ENCODE measurements around the gene SMOC2.
"Not testable (repeated sequence)": the region's sequence is repeated elsewhere in the genome, so short reads cannot be mapped to it uniquely, and the experiment has no call there.

Gene SMOC2

DNA sequence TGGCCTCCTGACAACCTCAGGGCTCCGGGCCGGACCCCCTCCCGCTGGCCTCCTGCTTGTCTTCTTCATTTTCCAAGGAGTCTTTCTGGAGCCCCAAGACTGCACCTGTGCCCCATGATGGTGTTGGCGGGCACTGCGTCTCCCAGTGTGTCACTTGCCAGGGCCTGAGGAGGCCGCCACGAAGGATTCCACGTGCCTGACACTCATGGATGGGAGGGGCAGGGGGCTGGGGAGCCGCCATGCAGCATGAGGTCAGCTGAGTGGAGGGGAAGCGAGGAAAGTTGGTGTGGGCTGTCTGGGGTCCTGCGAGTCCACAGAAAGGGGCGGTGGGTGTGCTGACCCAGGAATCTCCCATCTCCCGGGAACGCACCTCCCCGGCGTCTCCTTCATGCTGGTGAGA, 165.7 kb downstream of the SMOC2 start:
- no peak for DNase-seq (ENCODE audit: low spot score)

DNA sequence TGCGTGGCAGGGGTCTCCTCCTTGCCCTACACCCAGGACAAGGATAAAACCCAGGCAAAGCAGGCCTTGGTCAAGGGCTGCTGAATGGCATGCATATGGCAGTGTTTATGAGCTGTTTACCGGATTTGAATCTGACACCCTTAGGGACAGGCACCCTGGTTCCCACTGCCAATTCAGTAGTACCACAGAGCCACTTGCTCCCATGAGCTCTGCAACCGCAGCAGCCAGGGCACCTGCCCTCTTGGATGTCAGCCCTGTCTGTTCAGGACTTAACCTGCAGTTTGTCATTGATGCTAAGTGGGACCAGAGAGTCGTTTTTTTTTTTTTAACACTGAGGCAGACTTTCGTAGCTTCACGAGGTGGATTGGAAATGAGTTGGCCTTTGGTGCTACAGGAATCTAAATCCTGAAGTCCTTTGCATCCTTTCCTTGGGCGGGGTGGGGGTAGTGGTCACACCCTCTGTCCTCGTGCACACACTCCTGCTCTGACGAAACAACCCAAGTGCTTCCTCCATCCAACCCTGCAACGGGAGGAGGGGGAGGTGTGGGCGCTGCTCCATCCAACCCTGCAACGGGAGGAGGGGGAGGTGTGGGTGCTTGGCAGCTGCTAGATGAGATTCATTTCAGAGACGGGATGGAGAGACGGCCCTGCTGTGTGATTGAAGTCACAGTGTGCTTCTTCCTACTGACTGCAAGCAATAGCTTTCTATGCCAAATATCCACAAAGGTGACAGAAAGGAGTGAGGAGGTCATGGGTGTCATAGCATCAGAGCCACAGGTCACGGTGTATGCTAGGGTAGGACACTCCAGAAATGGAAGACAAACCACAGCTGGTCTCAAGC, 166.5 kb downstream of the SMOC2 start:
- DNase-seq (ENCODE audit: low spot score) = no peak

DNA sequence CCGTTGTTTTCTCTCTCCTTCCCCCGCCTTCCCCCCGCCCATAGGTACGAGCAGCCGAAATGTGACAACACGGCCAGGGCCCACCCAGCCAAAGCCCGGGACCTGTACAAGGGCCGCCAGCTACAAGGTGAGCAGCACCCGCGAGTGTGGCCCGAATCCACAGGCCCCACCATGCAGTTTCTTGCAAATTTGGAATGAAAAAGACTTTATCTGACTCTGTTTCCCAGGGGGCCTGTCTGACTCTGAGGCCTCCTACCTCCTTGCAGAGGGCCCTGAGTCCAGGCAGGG, 167.1 kb downstream of the SMOC2 start:
- no peak for DNase-seq (ENCODE audit: low spot score)

DNA sequence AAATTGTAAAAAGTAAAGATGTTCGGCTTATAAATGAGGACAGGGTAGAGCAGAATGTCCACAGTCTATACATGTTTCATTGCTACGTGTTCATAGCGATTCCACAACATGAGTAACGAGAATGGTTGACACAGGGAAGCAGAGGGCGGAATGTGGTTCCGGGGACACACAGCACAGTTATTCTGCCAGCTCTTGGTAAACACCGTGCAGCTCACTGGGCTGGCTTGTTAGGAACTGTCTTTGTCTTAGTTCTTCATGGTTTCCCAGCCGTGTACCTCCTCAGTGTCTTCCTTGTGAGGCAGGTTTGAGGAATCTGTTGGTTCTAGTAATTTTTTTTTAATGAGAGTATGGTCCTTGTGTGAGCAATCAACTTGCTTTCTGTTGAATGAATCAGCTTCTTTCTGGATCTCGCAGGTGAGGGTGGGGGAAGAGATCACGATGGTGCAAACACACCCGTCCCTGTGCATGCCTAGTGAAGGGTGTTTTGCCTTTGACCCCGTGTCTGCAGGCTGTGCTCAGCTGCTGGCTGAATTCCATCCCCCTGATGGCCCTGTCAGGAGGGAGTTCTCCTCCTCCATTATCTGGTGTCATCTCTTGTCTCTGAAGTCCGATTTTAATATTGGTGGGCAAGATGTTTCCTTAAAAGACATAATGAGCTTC, 168.2 kb downstream of the SMOC2 start:
- DNase-seq (ENCODE audit: low spot score) = no peak

DNA sequence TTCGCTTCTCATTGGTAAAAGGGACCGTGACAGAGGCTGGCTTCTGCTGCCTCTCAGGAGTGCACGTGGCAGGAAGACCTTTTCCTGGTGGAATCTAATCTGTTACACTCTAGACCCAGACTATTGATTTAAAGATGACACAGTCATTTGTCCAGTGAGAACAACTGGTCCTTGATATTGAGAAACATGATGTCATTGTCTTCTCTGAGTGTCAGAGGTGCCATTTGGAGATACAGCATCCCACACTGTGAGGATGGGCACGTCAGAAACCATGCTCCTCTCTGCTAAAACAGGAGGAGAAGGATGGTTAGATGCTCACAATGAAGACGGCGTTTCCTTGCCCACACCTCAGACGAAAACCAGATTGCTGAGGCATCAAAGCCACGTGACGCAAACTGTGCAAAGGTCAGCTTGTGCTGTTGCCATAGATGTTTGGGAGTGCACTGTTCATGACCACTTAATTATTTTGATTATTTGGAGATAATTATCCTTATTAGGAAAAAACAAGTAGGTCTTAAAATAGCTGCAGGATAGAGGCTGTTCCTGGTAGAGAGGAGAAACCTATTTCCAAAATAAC, 169.0 kb downstream of the SMOC2 start:
- no peak for DNase-seq (ENCODE audit: low spot score)

DNA sequence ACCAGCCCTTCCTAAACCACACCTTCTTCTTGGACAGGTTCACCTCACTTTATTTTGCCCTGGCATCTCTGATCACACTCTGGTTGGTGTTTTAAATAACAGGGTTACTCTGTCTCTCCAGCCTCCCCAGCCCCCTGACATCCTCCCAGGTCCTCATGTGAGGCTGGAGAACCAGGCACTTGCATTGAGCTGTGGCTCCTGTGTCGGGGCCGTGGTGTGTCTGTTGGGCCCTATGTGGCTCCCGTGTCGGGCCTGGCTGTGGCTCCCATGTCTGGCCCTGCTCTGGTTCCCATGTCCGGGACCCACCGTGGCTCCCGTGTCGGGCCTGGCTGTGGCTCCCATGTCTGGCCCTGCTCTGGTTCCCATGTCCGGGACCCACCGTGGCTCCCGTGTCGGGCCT, 170.0 kb downstream of the SMOC2 start:
- not testable (repeated sequence) for DNase-seq (ENCODE audit: low spot score)

DNA sequence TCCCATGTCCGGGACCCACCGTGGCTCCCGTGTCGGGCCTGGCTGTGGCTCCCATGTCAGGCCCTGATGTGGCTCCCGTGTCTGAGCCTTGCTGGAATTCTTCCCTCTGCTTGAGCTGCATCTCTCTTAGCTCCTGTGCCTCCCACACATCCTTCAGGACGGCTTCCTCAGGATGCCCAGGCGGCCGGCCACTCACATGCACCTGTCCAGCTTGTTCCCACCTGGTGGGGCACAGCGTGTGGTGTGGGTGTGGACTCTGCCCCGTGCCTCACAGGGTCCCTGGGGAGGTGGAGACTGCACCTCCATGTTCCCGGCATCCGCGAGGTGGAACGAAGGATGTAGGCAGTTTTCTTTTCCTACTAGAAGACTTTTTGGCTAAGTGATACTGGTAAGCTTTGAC, 170.7 kb downstream of the SMOC2 start:
- DNase-seq (ENCODE audit: low spot score) = no peak

DNA sequence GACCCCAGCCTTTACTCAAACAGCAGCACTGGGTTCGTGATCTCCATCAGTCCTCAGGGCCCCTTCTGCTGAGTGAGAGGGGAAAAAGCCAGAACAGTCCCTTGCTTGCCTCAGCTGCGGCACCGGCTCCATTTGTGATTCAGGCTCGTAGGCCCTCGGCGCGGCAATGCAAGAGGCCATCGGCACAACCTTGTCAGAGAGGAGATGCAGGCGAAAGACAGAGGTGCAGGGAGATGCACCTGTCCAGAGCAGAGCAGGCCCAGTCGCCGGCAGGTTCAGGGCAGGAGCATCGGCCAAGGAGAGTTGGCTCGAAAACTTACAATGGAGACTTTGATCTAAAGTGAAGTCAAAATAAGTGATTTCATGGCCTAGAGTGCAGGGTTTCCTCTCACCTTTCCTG, 171.6 kb downstream of the SMOC2 start:
- DNase-seq (ENCODE audit: low spot score) = no peak

DNA sequence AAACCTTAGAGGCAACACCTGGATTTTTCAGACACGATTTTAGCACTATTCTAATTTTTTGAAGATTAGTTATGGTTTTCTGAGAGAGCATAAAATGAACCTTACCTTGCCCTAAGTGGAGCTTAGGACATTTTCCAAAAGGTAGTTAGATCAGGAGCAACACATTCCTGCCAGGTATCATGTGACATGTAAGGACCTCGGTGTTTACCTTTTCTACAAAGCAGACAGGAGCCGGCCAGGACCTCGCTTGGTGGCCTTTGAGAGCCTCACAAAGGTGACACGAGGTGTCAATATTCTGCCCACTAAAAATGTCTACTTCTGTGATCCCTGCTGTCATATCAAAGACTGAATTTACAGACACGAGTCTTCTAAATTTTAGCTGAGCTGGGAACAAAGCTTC, 174.9 kb downstream of the SMOC2 start:
- no peak for DNase-seq (ENCODE audit: low spot score)

DNA sequence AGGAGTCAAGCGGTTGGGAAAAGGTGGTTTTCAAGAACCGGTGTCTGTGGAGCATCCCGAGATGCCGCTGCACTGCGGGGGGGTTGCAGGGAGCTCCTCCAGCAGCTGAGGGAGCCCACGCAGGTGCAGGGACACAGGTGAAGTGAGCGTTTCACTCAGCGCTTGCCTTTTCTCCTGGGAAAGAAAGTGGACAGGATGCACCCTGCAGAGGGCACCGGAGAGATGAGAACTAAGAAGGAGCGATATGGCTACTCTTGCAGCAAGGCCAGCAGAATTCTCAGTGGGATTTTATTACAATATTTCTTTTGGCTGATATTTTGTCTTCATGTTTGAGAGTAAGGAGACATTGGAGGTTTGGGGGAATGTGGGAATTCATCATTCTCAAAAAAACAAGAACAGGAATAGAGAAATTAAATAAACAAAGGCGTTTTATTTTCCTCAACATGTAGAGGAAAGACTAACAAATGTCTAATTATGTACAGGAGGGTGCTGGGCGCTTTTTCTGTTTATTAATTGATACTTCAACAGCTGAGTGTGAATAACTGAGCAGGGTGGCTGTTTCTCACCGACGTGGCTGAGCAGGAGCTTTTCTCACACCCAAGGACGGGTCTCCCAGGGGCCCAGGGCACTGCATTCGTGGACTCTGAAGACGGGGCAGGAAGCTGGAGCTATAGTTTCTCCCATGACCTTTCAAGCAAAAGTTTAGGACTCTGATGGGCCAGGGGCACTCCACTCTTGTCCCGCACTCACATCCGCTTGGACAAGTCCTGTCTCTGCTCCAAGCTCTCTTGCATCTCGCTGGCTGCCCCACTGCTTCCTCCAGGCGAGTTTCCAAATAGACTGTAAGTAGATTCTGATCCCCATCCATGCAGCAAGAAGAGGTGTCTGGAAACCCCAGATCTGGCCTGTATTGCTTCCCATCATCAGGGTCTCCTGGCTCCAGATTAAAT, 176.1 kb downstream of the SMOC2 start:
- peak; percentile 45 for DNase-seq (ENCODE audit: low spot score)

DNA sequence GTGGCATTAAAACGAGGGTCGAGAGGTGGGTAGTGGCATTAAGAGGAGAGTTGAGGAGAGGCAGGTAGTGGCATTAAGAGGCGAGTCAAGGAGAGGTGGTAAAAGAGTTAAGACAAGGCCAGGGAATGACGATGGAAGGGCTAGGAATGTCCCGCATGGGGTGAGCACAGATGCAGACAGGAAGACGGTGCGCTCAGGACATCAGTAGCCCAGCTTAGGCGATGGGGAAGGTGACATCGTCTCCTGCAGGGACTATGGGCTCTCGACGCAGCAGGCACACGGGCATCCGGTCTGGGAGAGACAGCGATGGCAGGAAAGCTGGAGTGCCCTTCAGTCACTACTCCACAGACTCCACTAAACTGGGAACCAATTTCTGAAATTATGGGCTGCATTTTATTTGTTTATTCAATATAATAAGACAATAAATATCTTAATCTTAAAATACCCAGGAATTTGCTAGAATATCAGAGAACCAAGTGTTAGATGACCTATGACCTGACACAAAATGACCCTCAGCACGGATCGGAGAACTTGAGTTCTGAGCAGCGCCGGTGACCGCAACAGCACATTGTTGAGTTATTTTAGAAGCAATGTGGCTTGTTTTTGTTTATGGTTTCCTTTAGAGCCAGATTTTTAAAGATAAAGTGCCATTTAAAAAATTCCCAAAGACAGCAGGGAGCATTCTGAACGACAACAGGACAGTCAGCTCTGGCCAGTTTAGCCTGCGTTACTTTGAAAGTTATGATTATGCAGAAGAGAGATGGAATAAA, 177.7 kb downstream of the SMOC2 start:
- no peak for DNase-seq (ENCODE audit: low spot score)

DNA sequence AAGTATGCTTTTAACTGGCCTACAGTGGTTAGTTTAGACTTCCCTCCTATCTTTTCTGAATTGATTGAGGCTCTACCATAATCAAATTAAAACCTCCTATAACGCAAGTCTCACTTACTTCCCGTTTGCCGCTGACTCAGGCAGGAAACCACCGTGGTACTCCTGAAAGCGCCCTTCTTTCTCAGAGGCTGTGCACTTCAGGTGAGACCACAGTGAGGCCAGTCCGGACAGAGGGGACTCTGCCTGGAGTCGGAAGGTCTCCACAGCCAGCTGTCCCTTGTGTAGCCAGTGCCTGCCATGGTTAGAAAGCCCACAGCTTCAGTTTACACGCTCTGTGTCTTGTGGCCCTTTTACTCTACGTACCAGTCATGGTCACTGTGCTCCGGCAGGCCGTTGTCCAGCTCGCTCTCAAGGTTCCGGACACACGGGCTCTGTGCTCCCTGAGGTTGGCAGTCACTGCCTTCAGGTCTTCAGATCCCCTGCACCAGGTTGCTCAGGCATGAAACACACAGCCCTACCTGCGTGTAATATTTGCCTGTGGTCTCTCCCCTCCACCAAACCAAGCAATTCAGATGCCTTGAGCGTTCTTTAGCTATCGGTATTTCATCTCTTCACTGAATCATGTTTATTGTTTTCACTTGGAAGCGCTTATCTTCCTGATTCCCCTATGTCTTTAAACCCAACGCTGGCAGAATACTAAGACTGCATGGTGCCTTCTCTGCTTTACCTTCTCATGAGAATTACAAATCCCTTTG, 178.8 kb downstream of the SMOC2 start:
- DNase-seq (ENCODE audit: low spot score) = no peak

DNA sequence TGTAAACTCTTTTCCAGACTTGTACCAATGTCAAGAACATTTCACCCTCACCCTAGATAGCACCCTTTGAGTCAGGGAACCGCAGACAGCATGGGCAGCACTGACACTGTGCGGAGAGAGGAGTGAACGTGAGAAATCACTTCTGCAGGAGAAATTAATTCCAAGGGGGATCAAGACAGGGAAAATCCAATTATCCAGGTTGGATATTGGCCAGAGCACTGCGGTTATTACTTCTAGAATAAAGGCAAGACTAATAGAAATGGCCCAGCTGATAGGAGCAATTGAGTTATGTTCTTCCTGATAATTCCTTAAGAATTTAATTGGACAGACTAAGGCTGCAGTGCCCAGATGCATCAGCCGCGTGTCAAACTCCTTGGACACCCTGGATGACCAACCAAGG, 179.6 kb downstream of the SMOC2 start:
- no peak for DNase-seq (ENCODE audit: low spot score)

DNA sequence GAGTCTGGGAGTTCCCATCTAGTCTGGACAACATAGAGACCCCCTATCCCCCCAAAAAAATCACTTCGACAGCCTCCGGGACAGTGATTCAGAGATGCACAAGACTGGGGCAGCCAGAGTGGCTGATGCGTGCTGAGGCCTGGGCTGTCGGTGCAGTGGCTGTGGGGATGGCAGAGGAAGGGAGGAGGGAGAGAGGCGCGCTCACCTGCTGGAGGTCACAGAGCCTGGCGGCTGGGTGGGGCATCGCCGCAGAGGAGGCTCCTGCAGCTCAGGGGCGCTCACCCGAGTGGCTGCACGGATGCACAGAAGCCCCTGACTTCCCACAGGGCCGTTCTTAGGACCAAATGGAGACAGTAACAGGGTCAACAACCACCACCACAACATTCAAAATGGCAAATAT, 182.8 kb downstream of the SMOC2 start:
- DNase-seq (ENCODE audit: low spot score) = no peak

DNA sequence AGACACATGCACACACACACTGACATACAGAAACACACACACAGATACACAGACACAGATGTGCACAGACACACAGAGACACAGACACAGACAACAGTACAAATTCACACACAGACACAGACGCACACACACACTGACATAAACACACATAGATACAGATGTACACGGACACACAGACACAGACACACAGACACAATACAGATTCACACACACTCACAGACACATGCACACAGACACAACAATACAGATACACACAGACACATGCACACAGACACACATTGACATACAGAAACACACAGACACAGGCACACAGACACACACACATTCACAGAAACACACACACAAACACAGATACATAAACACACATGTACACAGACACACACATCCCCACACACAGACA, 183.6 kb downstream of the SMOC2 start:
- DNase-seq (ENCODE audit: low spot score) = no peak

DNA sequence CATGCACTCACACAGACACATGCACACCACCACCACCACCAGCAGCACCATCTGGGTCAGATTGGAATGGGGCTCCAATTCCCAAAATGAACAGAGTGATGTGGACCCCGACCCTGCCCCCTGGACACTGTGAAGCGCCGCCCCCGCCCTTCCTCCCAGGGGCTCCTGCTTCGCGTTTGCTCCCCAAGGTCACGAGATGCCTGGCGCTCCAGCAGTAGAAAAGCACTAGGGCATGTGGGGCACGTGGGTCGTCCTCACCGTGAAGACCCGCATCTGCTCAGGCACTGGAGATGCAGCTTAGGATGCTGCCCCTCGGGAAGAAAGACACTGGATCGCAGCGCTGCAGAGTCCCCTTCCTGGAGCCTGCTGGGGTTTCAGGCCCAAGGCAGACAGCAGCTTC, 184.0 kb downstream of the SMOC2 start:
- no peak for DNase-seq (ENCODE audit: low spot score)

DNA sequence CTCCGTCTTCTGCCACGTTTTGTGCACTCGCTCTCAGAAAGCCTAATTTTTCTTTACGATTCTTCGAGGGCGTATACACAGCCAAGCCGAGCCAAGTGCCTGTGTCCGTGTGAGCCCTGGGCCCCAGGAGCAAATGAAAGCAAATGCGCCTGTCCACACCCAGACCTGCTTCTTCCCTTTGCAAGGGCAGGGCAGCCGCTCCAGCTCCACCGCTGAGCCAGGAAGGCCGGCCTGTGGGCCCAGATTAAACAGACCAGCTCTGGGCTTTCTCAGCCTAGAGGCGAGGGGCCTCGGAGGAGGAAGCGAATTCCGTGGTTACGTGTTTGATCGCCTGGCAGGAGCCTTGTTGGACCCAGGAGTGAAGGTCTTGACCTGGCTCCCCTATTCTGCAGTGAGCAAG, 184.6 kb downstream of the SMOC2 start:
- DNase-seq (ENCODE audit: low spot score) = no peak

DNA sequence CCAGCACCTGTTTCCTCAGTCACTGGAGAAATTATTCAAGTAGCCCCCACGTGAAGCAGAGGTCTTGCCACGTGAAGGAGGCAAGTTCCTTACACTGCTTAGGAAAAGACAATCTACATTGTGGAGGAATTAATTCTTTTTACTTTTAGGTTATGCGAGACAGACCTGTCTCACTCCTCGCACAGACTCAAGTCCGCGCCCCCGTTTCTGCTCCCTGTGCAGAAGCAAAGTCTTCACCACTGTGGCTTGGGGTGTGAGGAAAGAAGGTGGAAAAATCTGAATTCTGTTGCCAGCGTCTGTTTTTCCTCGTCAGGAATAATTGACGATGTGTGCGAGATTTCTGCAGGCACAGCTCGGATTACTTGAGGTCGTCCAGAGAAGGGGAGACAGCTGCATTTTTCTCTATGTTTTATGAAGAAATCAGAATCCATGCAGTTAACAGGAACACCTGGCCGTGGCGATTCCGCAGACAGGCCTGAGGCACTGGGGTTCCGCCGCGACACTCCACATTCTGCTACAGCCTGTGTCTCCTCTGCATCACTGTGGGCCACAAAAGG, 185.1 kb downstream of the SMOC2 start:
- no peak for DNase-seq (ENCODE audit: low spot score)

DNA sequence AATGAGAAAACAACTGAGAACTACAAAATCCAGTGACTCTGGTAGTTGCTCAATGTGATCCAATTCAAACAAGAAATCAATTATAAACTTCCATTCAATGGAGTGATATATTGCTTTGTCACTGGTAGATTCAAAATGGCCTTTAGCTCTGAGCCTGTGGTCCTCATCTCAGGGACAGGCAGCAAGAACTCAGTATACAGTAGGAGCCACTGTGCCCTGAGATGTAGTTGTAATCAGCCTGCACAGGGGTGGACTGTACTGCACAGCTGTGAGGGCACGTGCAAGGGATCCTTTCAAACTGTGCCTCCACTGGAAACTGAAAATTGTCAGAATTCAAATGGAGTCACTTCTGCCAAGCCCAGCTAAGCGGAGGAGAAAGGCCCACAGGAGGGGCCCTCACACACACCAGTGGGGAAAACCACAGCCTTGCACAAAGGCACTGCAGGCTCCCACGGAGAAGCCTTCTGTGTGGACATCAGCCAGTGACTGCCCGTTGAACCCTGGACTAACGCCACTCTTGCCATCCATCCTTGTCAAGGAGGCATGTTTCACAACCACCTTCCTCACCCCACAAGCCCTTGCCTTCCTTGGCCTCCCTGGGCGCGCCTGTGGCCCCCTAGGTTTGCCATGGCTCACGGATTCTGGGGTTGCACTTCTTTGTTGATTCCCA, 186.7 kb downstream of the SMOC2 start:
- no peak for DNase-seq (ENCODE audit: low spot score)

DNA sequence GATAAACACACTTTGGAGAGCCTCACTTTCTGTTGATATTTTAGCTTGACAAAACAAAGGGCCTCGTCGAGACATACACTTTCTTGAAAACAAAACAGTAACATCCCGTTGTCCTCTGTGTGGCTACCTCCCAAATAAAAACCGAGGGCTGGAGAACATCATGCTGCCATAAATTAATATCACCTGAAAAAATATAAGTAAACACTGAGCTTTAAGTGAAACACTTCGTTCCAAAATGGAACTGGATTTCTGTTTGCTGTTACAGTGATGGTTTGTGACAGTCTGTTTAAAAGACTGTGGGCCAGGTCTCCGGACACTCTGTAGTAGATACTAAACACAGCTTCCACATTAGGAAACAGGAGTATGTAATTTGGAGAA, 187.2 kb downstream of the SMOC2 start:
- DNase-seq (ENCODE audit: low spot score) = no peak

All from HuH-7 (cell line).